ENCODE measurements around the gene ACTN1. TPM values are rescaled to one million over a fixed set of nuclear protein-coding genes. Genes with fewer than 3 reads are reported as not detected.
A peak's percentile ranks its signal among the peaks of the same experiment; 100 is the strongest.

ACTN1 gene
- polyA plus RNA-seq, 3 donors = 41.4 to 75.0 (median 69.4) TPM

DNA sequence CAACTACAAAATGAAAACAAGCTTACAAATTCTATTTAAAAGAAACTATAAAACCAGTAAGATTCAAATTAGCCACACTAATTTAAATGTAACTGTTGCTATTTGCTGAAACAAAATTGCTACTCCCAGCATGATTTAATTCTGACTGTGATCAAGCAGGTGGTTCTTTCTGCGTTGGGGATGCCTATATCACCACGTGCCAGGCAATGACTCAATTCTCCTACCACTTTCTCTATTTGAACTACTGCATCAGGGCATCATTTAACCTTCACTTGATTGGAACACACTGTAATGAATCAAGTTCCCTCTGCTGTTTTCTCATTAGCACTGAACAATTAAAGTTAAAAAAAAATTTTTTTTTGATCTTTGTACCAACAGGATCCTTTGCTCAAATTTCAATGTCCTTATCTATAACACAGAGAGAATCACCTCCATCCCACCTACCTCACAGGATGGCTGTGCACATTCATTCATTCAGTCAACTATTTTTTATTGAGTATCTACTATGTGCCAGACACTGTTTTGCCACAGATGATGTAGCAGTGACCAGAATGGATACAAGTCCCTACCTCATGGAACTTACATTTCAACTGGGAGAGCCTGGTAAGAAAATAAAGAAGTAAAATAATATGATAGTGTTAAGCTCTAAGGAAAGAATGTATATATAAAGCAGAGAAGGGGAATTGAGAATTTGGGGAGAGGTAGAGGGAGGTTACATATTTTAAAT, 8.0 kb upstream of the ACTN1 start:
- DNase-seq = no peak
- intact Hi-C loops (cut with micrococcal nuclease) = no loop called here
- Histone ChIP-seq H3K9ac (ENCODE audit: insufficient read depth, low read length, poor library complexity, severe bottlenecking) (no peak overlapping the region), H3K36me3 (replicated peaks in 1 of 2; ENCODE audit: control insufficient read depth in 1 of 2, insufficient read depth in 2 of 2, low read length in 2 of 2) (no peaks in the 10 kb centered on the region), H3K27ac (ENCODE audit: low read depth in 1 of 2, low read length in 2 of 2) (no peak overlapping the region), H3K27me3 (ENCODE audit: control insufficient read depth in 2 of 2, insufficient read depth in 2 of 2, low read length in 2 of 2) (no peaks in the 10 kb centered on the region), H3K4me3 (replicated peaks in 1 of 3; ENCODE audit: low read depth in 2 of 3, low read length in 3 of 3) (no peak overlapping the region), H3K4me1 (ENCODE audit: control insufficient read depth in 1 of 2, insufficient read depth in 2 of 2, low read length in 2 of 2) (no peaks in the 10 kb centered on the region), H3K9me3 (replicated peaks in 1 of 2; ENCODE audit: control insufficient read depth in 1 of 2, insufficient read depth in 1 of 2, low read length in 2 of 2) (no peaks in the 10 kb centered on the region), H3K79me2 (ENCODE audit: insufficient read depth, low read length) (no peaks in the 10 kb centered on the region), H2AFZ (ENCODE audit: insufficient read depth, low read depth, low read length, poor library complexity, severe bottlenecking) (no peak overlapping the region), H3K4me2 (replicated peaks; ENCODE audit: extremely low read depth, low read length, poor library complexity, severe bottlenecking) (no peak overlapping the region), H4K20me1 (ENCODE audit: insufficient read depth, low read length) (no peaks in the 10 kb centered on the region)
- no peak overlapping the region for H3K4me3 Mint-ChIP-seq
- H3K4me1 Mint-ChIP-seq = peaks cover 1% of the 10 kb centered on the region
- peak overlapping the region in 1 of 7 donors; percentile 43 for H3K27ac Mint-ChIP-seq
- no peaks in the 10 kb centered on the region for H3K36me3 Mint-ChIP-seq
- peaks cover 0 to 2% (median 0%) of the 10 kb centered on the region in 7 donors for H3K9me3 Mint-ChIP-seq
- TF ChIP-seq CTCF (IDR thresholded peaks at IDR 0.05) = no peak
- WGBS (ENCODE audit: insufficient coverage) = 95% methylated on average over 2 of the region's 2 CpGs
- peaks cover 0 to 7% (median 1%) of the 10 kb centered on the region in 3 donors for H3K27me3 Mint-ChIP-seq (ENCODE audit: low read depth in 3 of 3)

DNA sequence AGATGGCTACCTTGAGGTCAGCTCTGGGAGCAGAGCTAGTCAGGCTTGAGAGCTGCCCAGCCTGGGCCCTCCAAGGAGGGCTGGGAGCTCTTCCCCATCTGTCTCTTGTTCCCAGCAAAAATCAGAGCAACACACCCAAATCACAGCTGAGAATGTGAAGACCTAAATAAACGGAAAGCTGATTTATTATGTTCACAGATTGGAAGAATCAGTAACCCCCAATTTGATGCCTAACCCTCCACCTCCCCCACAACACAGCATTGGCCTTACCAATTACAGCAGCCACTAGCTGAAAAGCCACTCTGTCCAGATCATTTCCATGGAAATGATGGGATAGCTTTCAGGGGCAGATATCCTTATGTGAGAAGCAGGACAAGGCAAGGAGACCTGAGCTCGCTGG, 7.1 kb upstream of the ACTN1 start:
- no CpG with 5 or more reads among the region's 2 CpGs for WGBS (ENCODE audit: insufficient coverage)
- Mint-ChIP-seq H3K9me3 (peaks cover 0 to 2% (median 0%) of the 10 kb centered on the region in 7 donors), H3K36me3 (no peaks in the 10 kb centered on the region), H3K4me1 (no peaks in the 10 kb centered on the region), H3K4me3 (no peak overlapping the region), H3K27ac (no peak overlapping the region), H3K27me3 (ENCODE audit: low read depth in 3 of 3) (peaks cover 0 to 7% (median 4%) of the 10 kb centered on the region in 3 donors)
- H3K4me1 ChIP-seq (ENCODE audit: control insufficient read depth in 1 of 2, insufficient read depth in 2 of 2, low read length in 2 of 2) = no peaks in the 10 kb centered on the region
- H3K27me3 ChIP-seq (ENCODE audit: control insufficient read depth in 2 of 2, insufficient read depth in 2 of 2, low read length in 2 of 2) = no peaks in the 10 kb centered on the region
- H3K9me3 ChIP-seq (replicated peaks in 1 of 2; ENCODE audit: control insufficient read depth in 1 of 2, insufficient read depth in 1 of 2, low read length in 2 of 2) = no peaks in the 10 kb centered on the region
- intact Hi-C loops (cut with micrococcal nuclease) = no loop called here
- H2AFZ ChIP-seq (ENCODE audit: insufficient read depth, low read depth, low read length, poor library complexity, severe bottlenecking) = no peak overlapping the region
- no peaks in the 10 kb centered on the region for H4K20me1 ChIP-seq (ENCODE audit: insufficient read depth, low read length)
- no peak overlapping the region for H3K27ac ChIP-seq (ENCODE audit: low read depth in 1 of 2, low read length in 2 of 2)
- no peak overlapping the region for H3K9ac ChIP-seq (ENCODE audit: insufficient read depth, low read length, poor library complexity, severe bottlenecking)
- DNase-seq = no peak
- no peak overlapping the region for H3K4me3 ChIP-seq (replicated peaks in 1 of 3; ENCODE audit: low read depth in 2 of 3, low read length in 3 of 3)
- no peak for TF ChIP-seq CTCF (IDR thresholded peaks at IDR 0.05)
- no peaks in the 10 kb centered on the region for H3K79me2 ChIP-seq (ENCODE audit: insufficient read depth, low read length)
- H3K4me2 ChIP-seq (replicated peaks; ENCODE audit: extremely low read depth, low read length, poor library complexity, severe bottlenecking) = no peak overlapping the region
- no peaks in the 10 kb centered on the region for H3K36me3 ChIP-seq (replicated peaks in 1 of 2; ENCODE audit: control insufficient read depth in 1 of 2, insufficient read depth in 2 of 2, low read length in 2 of 2)

All from CD14-positive monocyte (primary cell).